CD4-positive, alpha-beta T cell (primary cell): ENCODE measurements around the gene PRR5L. TPM values are rescaled to one million over a fixed set of nuclear protein-coding genes. Genes with fewer than 3 reads are reported as not detected.

Source experiments
- ATAC-seq: fragments of 200-7000 bp; cut with Tn5 transposase; one replicate; pipeline ENCODE4 v1.10.0; 2022; ENCODE audit warnings: mild to moderate bottlenecking; ENCODE audit not compliant: poor library complexity
- CTCF ChIA-PET: fragments of 350-600 bp; sonication (Branson Sonifier 250); formaldehyde crosslinking; loops from one replicate; lab custom pipeline; 2021; ENCODE audit warnings: antibody characterized with exemption, inconsistent platforms; lab: Charles Lee
- POLR2A ChIA-PET: fragments of 350-600 bp; sonication (Branson Sonifier 250); formaldehyde crosslinking; loops from one replicate; lab custom pipeline; 2021; ENCODE audit warnings: antibody characterized with exemption, inconsistent platforms; lab: Charles Lee
- DNase-seq, 14 experiments: peaks; one replicate each; pipeline ENCODE4 v3.0.0-alpha.2; 2013 to 2020; ENCODE audit warnings: mixed read lengths in 2 of 14
- H3K27ac ChIP-seq, 2 donors: one replicate each; pipeline versions ENCODE4 v1.5.1 to v1.7.0; 2013; ENCODE audit warnings: low read length in 2 of 2, low read depth in 1 of 2, mild to moderate bottlenecking in 1 of 2
- H3K27me3 ChIP-seq, 2 experiments: 1 replicate in 1 of 2; 2 replicates in 1 of 2; pipeline versions ENCODE4 v1.6.1 to v1.7.0; 2013; ENCODE audit warnings: low read length in 2 of 2, control low read depth in 1 of 2, mild to moderate bottlenecking in 1 of 2, moderate library complexity in 1 of 2; ENCODE audit not compliant: insufficient read depth in 2 of 2, control insufficient read depth in 1 of 2
- H3K36me3 ChIP-seq: one replicate; pipeline ENCODE4 v1.6.1; 2013; ENCODE audit warnings: low read length, control low read depth; ENCODE audit not compliant: insufficient read depth
- H3K4me1 ChIP-seq: one replicate; pipeline ENCODE4 v1.6.1; 2013; ENCODE audit warnings: low read length, control low read depth; ENCODE audit not compliant: insufficient read depth
- H3K4me3 ChIP-seq: one replicate; pipeline ENCODE4 v1.5.1; 2013; ENCODE audit warnings: mild to moderate bottlenecking, low read length, moderate library complexity
- H3K9me3 ChIP-seq, 2 experiments: 1 replicate in 1 of 2; 2 replicates in 1 of 2; pipeline versions ENCODE4 v1.6.1 to v1.7.0; 2013; ENCODE audit warnings: low read length in 2 of 2, mild to moderate bottlenecking in 2 of 2, control low read depth in 1 of 2, moderate library complexity in 1 of 2; ENCODE audit not compliant: control insufficient read depth in 1 of 2, insufficient read depth in 1 of 2
- H3K27ac Mint-ChIP-seq: one replicate; pipeline ENCODE4 v1.8.0; 2020; ENCODE audit warnings: mixed read lengths
- H3K27me3 Mint-ChIP-seq: one replicate; pipeline ENCODE4 v1.8.0; 2021; ENCODE audit warnings: mixed read lengths
- H3K36me3 Mint-ChIP-seq: one replicate; pipeline ENCODE4 v1.8.0; 2021; ENCODE audit warnings: low read depth, mixed read lengths
- H3K4me1 Mint-ChIP-seq: one replicate; pipeline ENCODE4 v1.8.0; 2021; ENCODE audit warnings: low read depth, mixed read lengths
- H3K4me3 Mint-ChIP-seq: one replicate; pipeline ENCODE4 v1.8.0; 2020; ENCODE audit warnings: mild to moderate bottlenecking, mixed read lengths
- H3K9me3 Mint-ChIP-seq: one replicate; pipeline ENCODE4 v1.8.0; 2020; ENCODE audit warnings: mixed read lengths
- intact Hi-C, 2 experiments: fragments of 100-400 bp; cut with DNase I in 1 of 2; cut with micrococcal nuclease in 1 of 2; formaldehyde crosslinking; loops; one replicate each; pipeline versions ENCODE4 v1.15.1 to v1.9.0; 2023 to 2025; cut with DNase I, micrococcal nuclease
- total RNA-seq, 174 experiments: library from RNA in 2 of 174; stranded (reverse) in 2 of 174; gene quantifications; one replicate each; pipeline ENCODE4 v1.2.3 and lab custom pipeline; 2021 to 2026
- TF ChIP-seq, protein P1 (sequence below): fragments of 200-600 bp; IDR thresholded peaks from one replicate; pipeline ENCODE4 v1.8.0; 2022; ENCODE audit warnings: antibody characterized with exemption, mild to moderate bottlenecking

PRR5L gene
- total RNA-seq, 2 experiments from 2014 or later: 5.4 to 7.6 TPM

DNA sequence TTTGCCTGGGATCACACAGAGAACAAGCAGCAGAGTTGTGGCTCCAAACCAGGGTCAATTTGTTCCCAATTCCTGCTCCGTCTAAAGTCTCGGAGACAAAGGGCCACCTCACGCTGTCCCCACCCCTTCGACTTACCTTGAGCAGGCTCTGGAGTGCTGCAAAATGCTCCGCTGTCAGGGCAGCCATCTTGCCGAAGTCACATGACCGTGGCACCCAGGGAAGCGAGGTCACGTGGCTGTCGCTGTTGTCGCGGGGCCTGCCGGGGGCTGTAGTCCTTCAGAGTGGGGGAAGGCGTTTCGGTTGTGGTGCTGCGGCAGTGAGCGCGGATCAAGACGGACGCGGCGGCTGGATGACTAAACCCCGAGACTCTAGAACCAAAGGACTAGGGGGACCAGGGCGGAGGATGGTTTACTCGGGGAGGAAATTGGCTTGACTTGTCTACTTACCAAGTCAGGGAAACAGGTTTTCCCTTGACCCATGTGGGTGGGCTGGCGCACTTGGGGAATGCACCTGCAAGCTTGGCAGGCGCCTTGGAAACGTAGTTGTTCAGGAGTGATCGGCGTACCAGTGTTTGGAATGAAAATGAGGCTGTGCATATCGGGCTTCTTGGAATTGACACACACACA, 6.7 kb upstream of the PRR5L start, which contains the start of gene COMMD9:
COMMD9 (minus strand) TSS at position 199 of the 627 bp plus-strand sequence; CDS start at position 187, 12 bp downstream.
- H3K27ac Mint-ChIP-seq: peak within 1 kb of the TSS; percentile 73
- Histone ChIP-seq H3K4me1 (peaks cover 11% of the 10 kb centered on the region), H3K4me3 (peak within 1 kb of the TSS; percentile 72), H3K27ac (no peak within 1 kb of the TSS), H3K36me3 (no peaks in the 10 kb centered on the region), H3K27me3 (no peaks in the 10 kb centered on the region), H3K9me3 (no peaks in the 10 kb centered on the region)
- TF ChIP-seq, protein P1, sequence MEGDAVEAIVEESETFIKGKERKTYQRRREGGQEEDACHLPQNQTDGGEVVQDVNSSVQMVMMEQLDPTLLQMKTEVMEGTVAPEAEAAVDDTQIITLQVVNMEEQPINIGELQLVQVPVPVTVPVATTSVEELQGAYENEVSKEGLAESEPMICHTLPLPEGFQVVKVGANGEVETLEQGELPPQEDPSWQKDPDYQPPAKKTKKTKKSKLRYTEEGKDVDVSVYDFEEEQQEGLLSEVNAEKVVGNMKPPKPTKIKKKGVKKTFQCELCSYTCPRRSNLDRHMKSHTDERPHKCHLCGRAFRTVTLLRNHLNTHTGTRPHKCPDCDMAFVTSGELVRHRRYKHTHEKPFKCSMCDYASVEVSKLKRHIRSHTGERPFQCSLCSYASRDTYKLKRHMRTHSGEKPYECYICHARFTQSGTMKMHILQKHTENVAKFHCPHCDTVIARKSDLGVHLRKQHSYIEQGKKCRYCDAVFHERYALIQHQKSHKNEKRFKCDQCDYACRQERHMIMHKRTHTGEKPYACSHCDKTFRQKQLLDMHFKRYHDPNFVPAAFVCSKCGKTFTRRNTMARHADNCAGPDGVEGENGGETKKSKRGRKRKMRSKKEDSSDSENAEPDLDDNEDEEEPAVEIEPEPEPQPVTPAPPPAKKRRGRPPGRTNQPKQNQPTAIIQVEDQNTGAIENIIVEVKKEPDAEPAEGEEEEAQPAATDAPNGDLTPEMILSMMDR: no peak
- ATAC-seq (peak; percentile 97), DNase-seq (peak; percentile 89 to 97 (median 92))
- peaks cover 43% of the 10 kb centered on the region for H3K4me1 Mint-ChIP-seq
- no peaks in the 10 kb centered on the region for H3K27me3 Mint-ChIP-seq
- POLR2A ChIA-PET: interaction anchor here (0.8 to 1.6 kb wide), 6 partner anchors 11 to 1639 kb away, joined by 3 to 6 read pairs (median 3); partner anchors contain the start of gene TRAF6
- H3K36me3 Mint-ChIP-seq: peaks cover 10% of the 10 kb centered on the region
- CTCF ChIA-PET: interaction anchor here (1.2 to 1.8 kb wide), 3 partner anchors 204 to 458 kb away, joined by 3 to 13 read pairs (median 4); partner anchors contain the start of gene TRAF6
- no peaks in the 10 kb centered on the region for H3K9me3 Mint-ChIP-seq
- H3K4me3 Mint-ChIP-seq: peak within 1 kb of the TSS; percentile 94
- intact Hi-C loops: loop anchor here in 1 of 2 experiments (10.0 kb wide), 1 partner anchor 1375 kb away; the partner anchor contains the start of genes APIP and PDHX

DNA sequence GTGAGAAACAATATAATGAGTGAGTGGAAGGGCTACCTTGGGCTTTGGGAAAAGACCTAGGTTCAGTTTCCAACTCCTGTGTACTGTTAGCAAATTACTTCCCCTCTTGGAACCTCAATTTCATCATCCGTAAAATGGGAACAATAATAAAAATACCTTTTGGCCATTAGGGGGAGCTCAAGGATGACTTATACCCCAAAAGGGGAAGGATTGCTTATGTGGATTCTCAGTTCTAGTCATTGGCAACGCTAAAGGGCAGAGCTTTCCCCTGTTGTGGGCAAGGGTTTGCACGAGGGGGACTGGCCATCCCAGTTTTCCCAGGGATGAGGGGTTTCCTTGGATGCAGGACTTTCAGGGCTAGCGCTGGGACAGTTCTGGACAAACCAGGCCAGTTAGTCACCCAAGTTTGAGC, 3.8 kb upstream of the PRR5L start:
- Histone ChIP-seq H3K4me3 (no peak overlapping the region), H3K36me3 (no peaks in the 10 kb centered on the region), H3K4me1 (peaks cover 11% of the 10 kb centered on the region), H3K9me3 (no peaks in the 10 kb centered on the region), H3K27me3 (no peaks in the 10 kb centered on the region), H3K27ac (no peak overlapping the region)
- intact Hi-C loops: loop anchor here (1.0 to 10.0 kb wide), 7 partner anchors 186 to 1858 kb away; partner anchors contain the start of genes CAT (in 1 of the 2), TRAF6 (in 1 of the 2) and TRIM44 (in 1 of the 2)
- Mint-ChIP-seq H3K4me3 (no peak overlapping the region), H3K27ac (no peak overlapping the region), H3K36me3 (peaks cover 6% of the 10 kb centered on the region), H3K27me3 (no peaks in the 10 kb centered on the region), H3K4me1 (peaks cover 26% of the 10 kb centered on the region), H3K9me3 (no peaks in the 10 kb centered on the region)
- DNase-seq (peak in 4 of 14 experiments; percentile 9 to 71 (median 66)), ATAC-seq (no peak)
- POLR2A ChIA-PET: interaction anchor here (1.3 to 1.8 kb wide), 2 partner anchors 199 to 218 kb away, joined by 4 read pairs; partner anchors contain the start of gene TRAF6
- CTCF ChIA-PET: interaction anchor here (0.7 to 2.3 kb wide), 11 partner anchors 8 to 455 kb away, joined by 3 to 15 read pairs (median 4); partner anchors contain the start of gene TRAF6
- TF ChIP-seq, protein P1: peak; percentile 34

DNA sequence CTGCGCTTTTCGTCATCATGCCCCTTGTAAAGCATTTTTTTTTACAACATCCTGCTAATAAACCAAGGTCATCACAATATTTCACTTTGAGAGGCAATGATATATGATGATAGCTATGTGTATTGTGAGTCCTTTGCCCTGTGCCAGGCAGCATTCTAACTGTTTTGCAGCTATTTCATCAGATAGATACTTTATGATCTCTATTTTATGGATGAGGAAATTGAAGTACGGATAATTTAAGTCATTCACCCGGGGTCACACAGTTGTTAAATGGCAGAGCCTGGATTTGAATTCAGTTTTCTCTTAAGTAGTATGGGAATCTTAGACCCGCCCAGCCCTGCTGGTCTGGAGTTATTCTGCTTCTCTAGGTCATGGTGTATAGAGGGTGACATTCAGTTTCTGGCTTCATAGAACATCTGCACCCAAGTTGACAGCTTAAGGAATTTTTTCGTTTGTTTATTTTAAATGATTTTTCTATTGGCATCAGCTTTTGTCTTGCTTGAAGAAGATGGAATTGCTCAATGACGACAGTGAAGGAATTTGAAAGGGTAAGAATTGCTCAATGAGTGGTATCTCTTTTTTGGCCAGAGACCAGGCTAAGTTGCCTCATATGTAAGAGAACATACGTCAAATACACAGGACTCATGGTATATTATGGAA, 926 bp downstream of the PRR5L start:
- intact Hi-C loops: loop anchor here in 1 of 2 experiments (10.0 kb wide), 2 partner anchors 448 to 1862 kb away; partner anchors contain the start of gene CAT
- Mint-ChIP-seq H3K36me3 (no peaks in the 10 kb centered on the region), H3K4me1 (no peaks in the 10 kb centered on the region), H3K27me3 (no peaks in the 10 kb centered on the region), H3K27ac (no peak overlapping the region), H3K9me3 (no peaks in the 10 kb centered on the region), H3K4me3 (no peak overlapping the region)
- Histone ChIP-seq H3K4me3 (no peak overlapping the region), H3K27ac (no peak overlapping the region), H3K27me3 (no peaks in the 10 kb centered on the region), H3K9me3 (no peaks in the 10 kb centered on the region), H3K36me3 (no peaks in the 10 kb centered on the region), H3K4me1 (no peaks in the 10 kb centered on the region)
- no peak for ATAC-seq
- TF ChIP-seq, protein P1: no peak
- no peak for DNase-seq
- ChIA-PET POLR2A (no interaction called here), CTCF (no interaction called here)
